Erythroblast (primary cell): ENCODE measurements around the gene FDPS.

Source experiments
- GATA1 ChIP-seq: IDR thresholded peaks from 2 replicates; pipeline ENCODE4 v1.6.1; 2011; ENCODE audit warnings: low read depth, mild to moderate bottlenecking, control low read depth, low read length, moderate library complexity
- POLR2A ChIP-seq: IDR thresholded peaks from 2 replicates; pipeline ENCODE4 v1.6.1; 2011; ENCODE audit warnings: mild to moderate bottlenecking, low read length

DNA sequence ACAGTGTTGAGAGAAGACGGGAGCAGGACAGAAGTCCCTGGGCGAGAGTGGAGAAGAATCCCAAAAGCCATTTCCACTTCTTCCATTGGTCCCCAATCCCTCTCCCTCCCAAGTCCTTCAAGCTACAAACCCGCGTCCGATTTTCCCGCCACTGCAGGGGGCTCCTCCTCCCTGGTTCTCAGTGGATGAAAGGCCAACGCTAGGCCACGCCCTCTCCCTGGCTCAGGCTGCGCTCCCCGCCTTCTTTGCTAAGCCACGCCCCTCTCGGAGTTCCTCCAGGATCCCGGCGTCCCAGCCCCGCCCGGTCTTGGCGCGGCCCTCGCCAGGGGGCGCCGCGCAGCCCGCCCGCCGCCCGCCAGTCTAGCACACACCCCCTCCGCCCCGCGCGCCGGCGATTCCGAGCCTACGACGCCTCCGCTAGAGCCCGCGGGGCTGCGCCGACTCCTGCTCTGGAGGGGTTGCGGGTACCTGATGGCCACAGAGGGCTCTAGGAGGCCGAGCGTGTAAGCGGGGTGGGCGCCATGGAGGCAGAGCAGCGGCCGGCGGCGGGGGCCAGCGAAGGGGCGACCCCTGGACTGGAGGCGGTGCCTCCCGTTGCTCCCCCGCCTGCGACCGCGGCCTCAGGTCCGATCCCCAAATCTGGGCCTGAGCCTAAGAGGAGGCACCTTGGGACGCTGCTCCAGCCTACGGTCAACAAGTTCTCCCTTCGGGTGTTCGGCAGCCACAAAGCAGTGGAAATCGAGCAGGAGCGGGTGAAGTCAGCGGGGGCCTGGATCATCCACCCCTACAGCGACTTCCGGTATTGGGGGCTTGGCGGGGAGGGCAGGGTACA lies 31.4 kb upstream of the FDPS start, which contains the start of gene HCN3:
- TF ChIP-seq POLR2A (peak; percentile 48), GATA1 (no peak)
